ENCODE results near the gene APOD.

The APOD gene

DNA sequence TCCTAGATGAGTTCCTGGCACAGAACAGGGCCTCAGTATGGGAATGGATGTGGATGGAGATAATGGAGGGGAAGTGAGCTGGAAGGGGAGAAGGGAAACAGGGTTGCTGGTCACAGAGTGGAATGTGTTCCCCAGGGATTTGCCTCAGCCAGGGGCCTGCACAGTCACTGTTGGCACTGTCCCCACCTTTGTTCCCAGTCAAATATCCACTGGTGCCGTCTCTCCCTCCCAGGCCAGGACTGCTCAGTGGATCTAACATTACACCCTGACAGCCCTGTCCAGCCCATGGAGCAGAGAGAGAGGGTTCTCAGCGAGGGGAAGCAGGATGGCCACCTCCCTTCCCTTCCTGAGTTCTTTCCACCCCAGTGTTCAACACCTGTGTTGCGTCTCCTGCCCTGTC is 39.1 kb downstream of the APOD start:
- ATAC-seq: no peak
- TF ChIP-seq ESRRG (CRISPR knock-in tag; IDR thresholded peaks at IDR 0.05) (no peak), ZC3H10 (CRISPR knock-in tag; IDR thresholded peaks at IDR 0.05) (no peak), ZFP30 (CRISPR knock-in tag; IDR thresholded peaks at IDR 0.05) (no peak), PPARA (CRISPR knock-in tag; IDR thresholded peaks at IDR 0.05; ENCODE audit: borderline replicate concordance) (no peak), CSDC2 (CRISPR knock-in tag; IDR thresholded peaks at IDR 0.05) (no peak), ARNTL (CRISPR knock-in tag; IDR thresholded peaks at IDR 0.05; ENCODE audit: borderline replicate concordance, low read depth) (no peak), BACH2 (CRISPR knock-in tag; IDR thresholded peaks at IDR 0.05; ENCODE audit: borderline replicate concordance) (no peak)
- TF ChIP-seq, protein P1, sequence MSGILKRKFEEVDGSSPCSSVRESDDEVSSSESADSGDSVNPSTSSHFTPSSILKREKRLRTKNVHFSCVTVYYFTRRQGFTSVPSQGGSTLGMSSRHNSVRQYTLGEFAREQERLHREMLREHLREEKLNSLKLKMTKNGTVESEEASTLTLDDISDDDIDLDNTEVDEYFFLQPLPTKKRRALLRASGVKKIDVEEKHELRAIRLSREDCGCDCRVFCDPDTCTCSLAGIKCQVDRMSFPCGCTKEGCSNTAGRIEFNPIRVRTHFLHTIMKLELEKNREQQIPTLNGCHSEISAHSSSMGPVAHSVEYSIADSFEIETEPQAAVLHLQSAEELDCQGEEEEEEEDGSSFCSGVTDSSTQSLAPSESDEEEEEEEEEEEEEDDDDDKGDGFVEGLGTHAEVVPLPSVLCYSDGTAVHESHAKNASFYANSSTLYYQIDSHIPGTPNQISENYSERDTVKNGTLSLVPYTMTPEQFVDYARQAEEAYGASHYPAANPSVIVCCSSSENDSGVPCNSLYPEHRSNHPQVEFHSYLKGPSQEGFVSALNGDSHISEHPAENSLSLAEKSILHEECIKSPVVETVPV (CRISPR knock-in tag; IDR thresholded peaks at IDR 0.05): no peak
- TF ChIP-seq, protein P2, sequence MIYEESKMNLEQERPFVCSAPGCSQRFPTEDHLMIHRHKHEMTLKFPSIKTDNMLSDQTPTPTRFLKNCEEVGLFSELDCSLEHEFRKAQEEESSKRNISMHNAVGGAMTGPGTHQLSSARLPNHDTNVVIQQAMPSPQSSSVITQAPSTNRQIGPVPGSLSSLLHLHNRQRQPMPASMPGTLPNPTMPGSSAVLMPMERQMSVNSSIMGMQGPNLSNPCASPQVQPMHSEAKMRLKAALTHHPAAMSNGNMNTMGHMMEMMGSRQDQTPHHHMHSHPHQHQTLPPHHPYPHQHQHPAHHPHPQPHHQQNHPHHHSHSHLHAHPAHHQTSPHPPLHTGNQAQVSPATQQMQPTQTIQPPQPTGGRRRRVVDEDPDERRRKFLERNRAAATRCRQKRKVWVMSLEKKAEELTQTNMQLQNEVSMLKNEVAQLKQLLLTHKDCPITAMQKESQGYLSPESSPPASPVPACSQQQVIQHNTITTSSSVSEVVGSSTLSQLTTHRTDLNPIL (CRISPR knock-in tag; IDR thresholded peaks at IDR 0.05; ENCODE audit: low read depth): no peak

DNA sequence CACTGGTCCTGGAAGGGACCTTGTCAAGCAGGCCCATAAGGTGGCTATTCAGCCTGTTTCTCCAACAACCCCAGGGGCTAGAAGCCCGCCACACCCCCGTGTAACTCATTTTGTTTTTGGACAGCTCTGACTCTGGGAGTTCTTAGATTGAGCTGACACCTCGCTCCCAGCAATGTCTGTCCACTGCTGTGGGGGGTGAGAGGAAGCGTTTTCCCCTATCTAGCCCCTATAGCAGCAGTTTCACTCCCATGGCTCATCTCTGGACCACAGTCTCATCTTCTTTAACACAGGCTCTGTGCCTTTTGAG is 39.6 kb downstream of the APOD start:
- ATAC-seq: no peak
- TF ChIP-seq, protein P3, sequence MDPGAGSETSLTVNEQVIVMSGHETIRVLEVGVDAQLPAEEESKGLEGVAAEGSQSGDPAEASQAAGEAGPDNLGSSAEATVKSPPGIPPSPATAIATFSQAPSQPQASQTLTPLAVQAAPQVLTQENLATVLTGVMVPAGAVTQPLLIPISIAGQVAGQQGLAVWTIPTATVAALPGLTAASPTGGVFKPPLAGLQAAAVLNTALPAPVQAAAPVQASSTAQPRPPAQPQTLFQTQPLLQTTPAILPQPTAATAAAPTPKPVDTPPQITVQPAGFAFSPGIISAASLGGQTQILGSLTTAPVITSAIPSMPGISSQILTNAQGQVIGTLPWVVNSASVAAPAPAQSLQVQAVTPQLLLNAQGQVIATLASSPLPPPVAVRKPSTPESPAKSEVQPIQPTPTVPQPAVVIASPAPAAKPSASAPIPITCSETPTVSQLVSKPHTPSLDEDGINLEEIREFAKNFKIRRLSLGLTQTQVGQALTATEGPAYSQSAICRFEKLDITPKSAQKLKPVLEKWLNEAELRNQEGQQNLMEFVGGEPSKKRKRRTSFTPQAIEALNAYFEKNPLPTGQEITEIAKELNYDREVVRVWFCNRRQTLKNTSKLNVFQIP (CRISPR knock-in tag; IDR thresholded peaks at IDR 0.05; ENCODE audit: borderline replicate concordance, low read depth): no peak
- TF ChIP-seq ZNF8 (CRISPR knock-in tag; IDR thresholded peaks at IDR 0.05) (no peak), BACH2 (CRISPR knock-in tag; IDR thresholded peaks at IDR 0.05; ENCODE audit: borderline replicate concordance) (no peak), ZFP30 (CRISPR knock-in tag; IDR thresholded peaks at IDR 0.05) (no peak), TOX (CRISPR knock-in tag; IDR thresholded peaks at IDR 0.05; ENCODE audit: borderline replicate concordance) (no peak), ISL1 (CRISPR knock-in tag; IDR thresholded peaks at IDR 0.05) (no peak), ZC3H10 (CRISPR knock-in tag; IDR thresholded peaks at IDR 0.05) (no peak), GLIS3 (CRISPR knock-in tag; IDR thresholded peaks at IDR 0.05) (no peak), OSR1 (CRISPR knock-in tag; IDR thresholded peaks at IDR 0.05) (no peak), ESRRG (CRISPR knock-in tag; IDR thresholded peaks at IDR 0.05) (no peak)
- TF ChIP-seq, protein P2 (CRISPR knock-in tag; IDR thresholded peaks at IDR 0.05; ENCODE audit: low read depth): no peak
- TF ChIP-seq, protein P4, sequence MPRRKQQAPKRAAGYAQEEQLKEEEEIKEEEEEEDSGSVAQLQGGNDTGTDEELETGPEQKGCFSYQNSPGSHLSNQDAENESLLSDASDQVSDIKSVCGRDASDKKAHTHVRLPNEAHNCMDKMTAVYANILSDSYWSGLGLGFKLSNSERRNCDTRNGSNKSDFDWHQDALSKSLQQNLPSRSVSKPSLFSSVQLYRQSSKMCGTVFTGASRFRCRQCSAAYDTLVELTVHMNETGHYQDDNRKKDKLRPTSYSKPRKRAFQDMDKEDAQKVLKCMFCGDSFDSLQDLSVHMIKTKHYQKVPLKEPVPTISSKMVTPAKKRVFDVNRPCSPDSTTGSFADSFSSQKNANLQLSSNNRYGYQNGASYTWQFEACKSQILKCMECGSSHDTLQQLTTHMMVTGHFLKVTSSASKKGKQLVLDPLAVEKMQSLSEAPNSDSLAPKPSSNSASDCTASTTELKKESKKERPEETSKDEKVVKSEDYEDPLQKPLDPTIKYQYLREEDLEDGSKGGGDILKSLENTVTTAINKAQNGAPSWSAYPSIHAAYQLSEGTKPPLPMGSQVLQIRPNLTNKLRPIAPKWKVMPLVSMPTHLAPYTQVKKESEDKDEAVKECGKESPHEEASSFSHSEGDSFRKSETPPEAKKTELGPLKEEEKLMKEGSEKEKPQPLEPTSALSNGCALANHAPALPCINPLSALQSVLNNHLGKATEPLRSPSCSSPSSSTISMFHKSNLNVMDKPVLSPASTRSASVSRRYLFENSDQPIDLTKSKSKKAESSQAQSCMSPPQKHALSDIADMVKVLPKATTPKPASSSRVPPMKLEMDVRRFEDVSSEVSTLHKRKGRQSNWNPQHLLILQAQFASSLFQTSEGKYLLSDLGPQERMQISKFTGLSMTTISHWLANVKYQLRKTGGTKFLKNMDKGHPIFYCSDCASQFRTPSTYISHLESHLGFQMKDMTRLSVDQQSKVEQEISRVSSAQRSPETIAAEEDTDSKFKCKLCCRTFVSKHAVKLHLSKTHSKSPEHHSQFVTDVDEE (CRISPR knock-in tag; IDR thresholded peaks at IDR 0.05): no peak
- TF ChIP-seq, protein P5, sequence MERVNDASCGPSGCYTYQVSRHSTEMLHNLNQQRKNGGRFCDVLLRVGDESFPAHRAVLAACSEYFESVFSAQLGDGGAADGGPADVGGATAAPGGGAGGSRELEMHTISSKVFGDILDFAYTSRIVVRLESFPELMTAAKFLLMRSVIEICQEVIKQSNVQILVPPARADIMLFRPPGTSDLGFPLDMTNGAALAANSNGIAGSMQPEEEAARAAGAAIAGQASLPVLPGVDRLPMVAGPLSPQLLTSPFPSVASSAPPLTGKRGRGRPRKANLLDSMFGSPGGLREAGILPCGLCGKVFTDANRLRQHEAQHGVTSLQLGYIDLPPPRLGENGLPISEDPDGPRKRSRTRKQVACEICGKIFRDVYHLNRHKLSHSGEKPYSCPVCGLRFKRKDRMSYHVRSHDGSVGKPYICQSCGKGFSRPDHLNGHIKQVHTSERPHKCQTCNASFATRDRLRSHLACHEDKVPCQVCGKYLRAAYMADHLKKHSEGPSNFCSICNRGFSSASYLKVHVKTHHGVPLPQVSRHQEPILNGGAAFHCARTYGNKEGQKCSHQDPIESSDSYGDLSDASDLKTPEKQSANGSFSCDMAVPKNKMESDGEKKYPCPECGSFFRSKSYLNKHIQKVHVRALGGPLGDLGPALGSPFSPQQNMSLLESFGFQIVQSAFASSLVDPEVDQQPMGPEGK (CRISPR knock-in tag; IDR thresholded peaks at IDR 0.05; ENCODE audit: borderline replicate concordance): no peak
- TF ChIP-seq, protein P1 (CRISPR knock-in tag; IDR thresholded peaks at IDR 0.05): no peak
